Ovary (tissue), 9 donors: ENCODE measurements around the gene CD247. TPM values are rescaled to one million over a fixed set of nuclear protein-coding genes. Genes with fewer than 3 reads are reported as not detected.

Source experiments
- DNase-seq, 5 donors: peaks; one replicate each; pipeline ENCODE4 v3.0.0-alpha.2; 2019 to 2020
- H3K27ac ChIP-seq, 2 donors: fragments of 200-600 bp; one replicate each; pipeline versions ENCODE4 v1.5.1 to v1.8.0; 2019 to 2022
- H3K27me3 ChIP-seq: fragments of 200-600 bp; one replicate; pipeline ENCODE4 v1.8.0; 2022
- H3K36me3 ChIP-seq: fragments of 200-600 bp; sonication (generic); one replicate; pipeline ENCODE4 v1.5.1; 2019
- H3K4me1 ChIP-seq: one replicate; pipeline ENCODE4 v1.8.1; 2013; ENCODE audit warnings: mild to moderate bottlenecking, moderate library complexity; ENCODE audit not compliant: insufficient read depth
- H3K4me3 ChIP-seq: fragments of 200-600 bp; sonication (generic); one replicate; pipeline ENCODE4 v1.5.1; 2017
- H3K9me3 ChIP-seq, 2 donors: fragments of 200-600 bp in 1 of 2; sonication (generic) in 1 of 2; one replicate each; pipeline versions ENCODE4 v1.5.1 to v1.8.1; 2013 to 2019; ENCODE audit warnings: mild to moderate bottlenecking in 1 of 2, moderate library complexity in 1 of 2
- CTCF ChIP-seq, 3 donors: fragments of 450-650 bp in 2 of 3; fragments of 200-600 bp in 1 of 3; IDR thresholded peaks; one replicate each; pipeline versions ENCODE4 v1.5.1 to v1.8.0; 2016 to 2022; ENCODE audit warnings: antibody characterized with exemption in 3 of 3, mild to moderate bottlenecking in 1 of 3
- EP300 ChIP-seq: sonication (generic); formaldehyde crosslinking; IDR thresholded peaks from one replicate; pipeline ENCODE4 v1.6.1; 2017; ENCODE audit warnings: antibody characterized with exemption
- POLR2A ChIP-seq: fragments of 450-650 bp; IDR thresholded peaks from one replicate; pipeline ENCODE4 v1.6.1; 2017; ENCODE audit warnings: antibody characterized with exemption, mild to moderate bottlenecking, moderate library complexity
- WGBS, 3 donors: extraction: QIAGEN DNeasy Blood & Tissue Kit in 1 of 3; methylation state at CpG; one replicate each; pipeline versions ENCODE4 v1.1.5 to v1.1.7; 2013 to 2017; 5-methylcytosine and 5-hydroxymethylcytosine counted together
- intact Hi-C, 4 donors: fragments of 100-400 bp; cut with DNase I; formaldehyde crosslinking; loops; one replicate each; pipeline versions ENCODE4 v1.11.0 to v1.15.1; 2022 to 2023
- polyA plus RNA-seq, 2 donors: library from polyadenylated mRNA; stranded (reverse); fragments of 200-250 nt in 1 of 2; fragments of 350-450 nt in 1 of 2; fragmentation: Illumina TruSeq in 1 of 2; extraction: RNeasy Lipid Tissue Mini Kit (QIAGEN cat#74804) in 1 of 2; gene quantifications; one replicate each; pipeline ENCODE4 v1.2.3, GENCODE V29; 2013 to 2014
- total RNA-seq, 7 donors: library from RNA; depleted of rRNA in 2 of 7; stranded (reverse); fragments of >200 nt in 2 of 7; fragmentation: NEBNext Ultra II Directional in 3 of 7; extraction: Animal tissue kit (Norgen Biotek cat#: 25700) in 3 of 7; gene quantifications; one replicate each; pipeline versions ENCODE4 v1.1.0 to v1.2.4, GENCODE V29; 2016 to 2023
- donor health status: DM: no; HTN: no; CAD: no; lungs with moderate emphysema.
- donor health status: DM: no; HTN: no; CAD: no.
- donor health status: Bipolar disorder and iron deficiency.
- donor health status: DM: yes; HTN: yes; CAD: no.
- donor health status: DM: no; HTN: no; CAD: no.
- donor health status: DM: yes; HTN: yes; CAD: no.

Gene CD247
- total and polyA plus RNA-seq, 9 donors, result 0.32 to 3.3 (median 0.47) TPM

DNA sequence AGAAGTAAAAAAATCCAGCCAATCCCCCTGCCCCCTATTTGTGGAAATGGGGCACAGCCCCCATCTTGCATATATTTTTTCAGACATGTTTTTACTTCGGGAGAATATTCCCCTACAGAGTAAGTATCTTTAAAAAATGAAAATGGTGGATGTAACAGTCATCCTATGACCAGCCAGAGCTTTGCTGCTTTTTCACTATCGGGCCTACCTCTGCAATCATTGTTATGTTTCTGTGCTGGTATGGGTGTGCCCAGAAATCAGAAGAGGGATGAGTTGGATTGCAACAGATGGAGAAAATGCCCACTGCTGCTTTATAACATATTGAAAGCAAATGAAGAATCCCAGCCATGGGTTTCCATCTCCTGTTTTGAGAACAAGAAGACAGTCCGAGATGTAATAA, 2.9 kb downstream of the CD247 start:
- Histone ChIP-seq H3K27ac (no peak overlapping the region), H3K9me3 (no peaks in the 10 kb centered on the region), H3K36me3 (no peaks in the 10 kb centered on the region), H3K27me3 (no peaks in the 10 kb centered on the region), H3K4me1 (no peaks in the 10 kb centered on the region), H3K4me3 (no peak overlapping the region)
- TF ChIP-seq CTCF (IDR thresholded peaks at IDR 0.05) (no peak), POLR2A (no peak), EP300 (no peak)
- intact Hi-C loops, result no loop called here
- 90 to 94% (median 92%) methylated on average over 3 of the region's 3 CpGs for WGBS, 3 donors
- DNase-seq, result no peak

DNA sequence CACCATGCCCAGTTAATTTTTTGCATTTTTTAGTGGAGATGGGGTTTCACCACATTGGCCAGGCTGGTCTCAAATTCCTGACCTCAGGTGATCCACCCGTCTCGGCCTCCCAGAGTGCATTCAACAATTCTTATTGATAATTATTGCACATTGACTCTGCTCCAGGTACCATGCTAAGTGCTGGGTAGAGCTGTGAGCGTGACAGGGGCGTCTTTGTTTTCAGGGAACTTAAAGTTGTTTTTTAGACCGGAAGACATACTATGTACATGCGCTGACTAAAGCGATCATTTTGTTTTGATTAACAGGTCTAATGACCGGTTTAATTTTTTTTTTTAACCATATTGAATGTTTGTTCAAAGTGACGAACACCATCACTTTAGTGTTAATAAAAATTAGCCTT, 4.0 kb downstream of the CD247 start:
- WGBS, 3 donors, result 93 to 95% (median 95%) methylated on average over 9 of the region's 9 CpGs
- TF ChIP-seq EP300, result no peak
- no peak for TF ChIP-seq CTCF (IDR thresholded peaks at IDR 0.05)
- no peak for TF ChIP-seq POLR2A
- DNase-seq, result no peak
- H3K27ac ChIP-seq, result no peak overlapping the region
- H3K4me1 ChIP-seq, result no peaks in the 10 kb centered on the region
- H3K9me3 ChIP-seq, result no peaks in the 10 kb centered on the region
- H3K36me3 ChIP-seq, result no peaks in the 10 kb centered on the region
- intact Hi-C loops, result no loop called here
- H3K4me3 ChIP-seq, result no peak overlapping the region
- no peaks in the 10 kb centered on the region for H3K27me3 ChIP-seq

- no peak for TF ChIP-seq EP300
- no peak for TF ChIP-seq POLR2A
- no peak for TF ChIP-seq CTCF (IDR thresholded peaks at IDR 0.05)
- H3K4me3 ChIP-seq, result no peak overlapping the region
- H3K27me3 ChIP-seq, result no peaks in the 10 kb centered on the region
- DNase-seq, result no peak
- no peak overlapping the region for H3K27ac ChIP-seq
- no peaks in the 10 kb centered on the region for H3K4me1 ChIP-seq
- WGBS, 3 donors, result 5 to 12% (median 7%) methylated on average over 7 of the region's 7 CpGs
- intact Hi-C loops, result no loop called here
- no peaks in the 10 kb centered on the region for H3K36me3 ChIP-seq
- no peaks in the 10 kb centered on the region for H3K9me3 ChIP-seq
Measured at GRCh38 chr1:167512046-167512654, 6.2 kb downstream of the CD247 start.

- H3K27ac ChIP-seq, result no peak overlapping the region
- H3K4me3 ChIP-seq, result no peak overlapping the region
- no peaks in the 10 kb centered on the region for H3K27me3 ChIP-seq
- H3K9me3 ChIP-seq, result no peaks in the 10 kb centered on the region
- no peaks in the 10 kb centered on the region for H3K36me3 ChIP-seq
- no peak for DNase-seq
- H3K4me1 ChIP-seq, result no peaks in the 10 kb centered on the region
- WGBS, 3 donors, result 82 to 86% (median 84%) methylated on average over 11 of the region's 11 CpGs
- intact Hi-C loops, result no loop called here
- TF ChIP-seq POLR2A (no peak), CTCF (IDR thresholded peaks at IDR 0.05) (no peak), EP300 (no peak)
Measured at GRCh38 chr1:167511374-167511986, 6.8 kb downstream of the CD247 start.
